CD4-positive, alpha-beta T cell treated with Interleukin-4 for 4 hours (primary cell): ENCODE results near the gene KCNMB2.

ENCODE experiments used
- DNase-seq: peaks from one replicate; pipeline ENCODE4 v3.0.0-alpha.2; 2020

KCNMB2 gene

GRCh38 chr3:178765472-178765871 lies 229.2 kb downstream of the KCNMB2 start:
- no peak for DNase-seq

GRCh38 chr3:178767581-178767980 lies 231.3 kb downstream of the KCNMB2 start:
- DNase-seq, result no peak

DNA sequence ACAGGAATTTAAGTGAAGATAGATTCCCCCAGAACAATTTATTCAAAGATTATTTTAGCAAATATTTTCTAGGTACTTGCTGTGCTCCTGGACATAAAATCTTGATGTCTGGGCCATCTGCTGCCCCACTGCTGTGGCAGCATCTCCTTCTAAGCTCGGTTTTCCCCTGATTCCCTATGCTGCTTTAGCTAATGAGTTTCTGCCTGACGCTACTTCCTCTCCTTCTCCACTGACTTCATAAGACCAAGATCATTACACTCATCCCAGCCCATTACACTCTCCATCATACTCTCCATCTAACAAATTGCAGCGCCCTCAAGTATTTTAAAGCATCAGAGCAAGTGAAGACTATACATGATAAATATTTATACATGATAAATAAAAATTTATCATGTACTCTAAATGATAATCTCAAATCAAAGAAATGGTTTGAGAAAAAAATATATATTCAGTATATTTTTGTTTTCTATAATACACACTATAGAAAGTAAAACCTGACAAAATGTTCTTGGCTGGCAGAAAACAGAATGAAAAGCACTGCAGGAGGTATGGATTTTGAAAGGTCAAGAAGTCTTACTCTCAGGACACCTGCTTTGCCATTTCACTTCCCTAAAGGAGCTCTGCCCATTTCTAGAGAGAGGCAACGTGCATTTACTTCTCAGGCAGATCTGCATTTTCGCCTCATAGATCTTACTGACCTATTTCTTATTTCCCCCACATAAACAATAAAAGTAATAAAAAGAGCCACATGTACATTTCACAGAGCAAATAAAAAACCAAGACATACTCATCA lies 232.0 kb downstream of the KCNMB2 start:
- DNase-seq, result no peak

DNA sequence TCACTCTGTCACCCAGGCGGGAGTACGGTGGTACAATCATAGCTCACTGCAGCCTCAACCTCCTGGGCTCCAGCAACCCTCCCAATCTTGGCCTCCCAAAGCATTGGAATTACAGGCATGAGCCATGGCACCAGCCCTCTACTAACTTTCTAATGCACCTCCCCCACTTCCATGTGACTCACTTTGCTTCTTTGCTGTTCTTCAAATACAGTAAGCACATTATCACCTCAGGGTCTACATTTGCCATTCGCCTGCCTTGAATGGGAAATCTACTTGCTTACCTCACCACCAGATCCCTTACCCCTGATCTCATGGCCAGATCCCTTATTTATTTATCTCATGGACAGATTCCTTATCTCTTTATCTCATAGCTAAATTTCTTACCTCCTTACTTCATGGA lies 235.3 kb downstream of the KCNMB2 start:
- no peak for DNase-seq

GRCh38 chr3:178772746-178773145 lies 236.5 kb downstream of the KCNMB2 start:
- DNase-seq, result no peak

- no peak for DNase-seq
Observed at GRCh38 chr3:178773358-178773757, 237.1 kb downstream of the KCNMB2 start.

GRCh38 chr3:178777718-178778411 lies 241.6 kb downstream of the KCNMB2 start:
- DNase-seq, result no peak

DNA sequence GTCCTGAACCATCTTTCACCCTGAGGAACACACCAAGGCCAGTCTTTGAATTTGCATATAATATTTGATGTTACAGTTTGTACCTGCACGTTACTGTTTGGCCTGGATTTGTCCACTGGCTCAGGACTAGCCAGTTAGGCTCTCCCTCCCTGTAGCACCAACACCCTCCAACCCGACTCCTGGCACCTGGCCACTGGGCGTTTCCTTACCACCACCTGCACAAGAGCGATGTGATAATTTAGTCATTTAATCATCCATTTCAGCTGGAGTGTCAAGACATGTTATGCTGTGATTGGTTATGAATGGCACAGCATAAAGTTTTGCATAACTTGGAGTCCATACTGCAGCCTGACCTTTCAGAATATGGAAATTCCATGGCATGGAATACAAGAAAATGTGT lies 242.4 kb downstream of the KCNMB2 start:
- no peak for DNase-seq

GRCh38 chr3:178785961-178786360 lies 249.7 kb downstream of the KCNMB2 start:
- no peak for DNase-seq

DNA sequence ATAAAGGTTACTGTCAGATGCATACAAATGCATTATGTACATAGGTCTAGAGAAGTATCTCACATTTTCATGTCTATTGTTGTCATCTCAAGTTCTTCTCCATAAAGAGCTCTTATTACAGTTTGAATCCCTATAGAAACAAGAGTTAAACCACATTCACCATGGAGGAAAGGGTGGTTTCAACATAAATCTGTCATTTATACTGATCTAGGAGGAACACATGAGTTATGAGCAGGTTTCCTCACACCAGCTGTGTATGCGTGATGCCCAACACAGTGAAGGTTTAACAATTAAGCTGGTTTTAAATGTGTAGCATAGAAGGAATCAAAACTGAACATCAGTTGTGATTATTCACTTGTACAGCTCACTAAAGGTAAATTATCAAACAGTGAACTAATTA lies 251.7 kb downstream of the KCNMB2 start:
- no peak for DNase-seq

DNA sequence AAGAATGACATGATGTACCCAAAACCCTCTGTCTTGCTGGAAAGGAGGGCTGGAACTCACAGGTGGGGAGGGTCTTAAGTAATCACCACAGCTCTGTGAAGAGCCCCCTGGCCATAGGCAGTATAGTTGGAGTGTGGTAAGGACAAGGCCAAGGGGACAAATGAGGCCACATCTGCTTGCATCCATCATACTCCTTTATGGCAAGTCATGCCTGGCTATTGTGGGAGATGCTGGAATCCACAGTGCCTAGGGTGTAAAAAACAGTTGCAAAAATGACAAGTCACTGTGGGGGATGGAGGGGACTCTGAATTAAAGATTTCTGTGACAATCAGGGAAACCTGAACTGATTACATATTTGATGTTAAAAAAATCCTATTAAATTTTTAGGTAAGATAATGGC lies 258.5 kb downstream of the KCNMB2 start:
- no peak for DNase-seq

DNA sequence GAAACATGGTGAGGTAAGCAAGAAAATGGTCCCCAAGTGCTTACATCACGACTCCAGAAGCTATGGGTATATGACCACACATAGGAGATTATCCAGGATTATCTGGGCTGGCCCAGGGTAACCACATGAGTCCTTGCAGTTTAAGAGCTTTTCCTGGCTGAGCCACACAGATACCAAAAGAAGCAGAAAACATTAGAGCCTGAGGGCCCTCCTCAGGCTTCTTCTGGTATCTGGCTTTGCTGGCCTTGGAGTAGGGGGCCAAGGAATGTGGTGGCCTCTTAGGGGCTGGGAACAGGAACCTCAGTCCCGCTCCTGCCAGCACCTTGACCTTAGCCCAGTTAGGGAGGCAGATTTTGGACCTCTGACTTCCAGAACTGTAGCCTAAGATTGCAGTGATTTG lies 259.1 kb downstream of the KCNMB2 start:
- no peak for DNase-seq

DNA sequence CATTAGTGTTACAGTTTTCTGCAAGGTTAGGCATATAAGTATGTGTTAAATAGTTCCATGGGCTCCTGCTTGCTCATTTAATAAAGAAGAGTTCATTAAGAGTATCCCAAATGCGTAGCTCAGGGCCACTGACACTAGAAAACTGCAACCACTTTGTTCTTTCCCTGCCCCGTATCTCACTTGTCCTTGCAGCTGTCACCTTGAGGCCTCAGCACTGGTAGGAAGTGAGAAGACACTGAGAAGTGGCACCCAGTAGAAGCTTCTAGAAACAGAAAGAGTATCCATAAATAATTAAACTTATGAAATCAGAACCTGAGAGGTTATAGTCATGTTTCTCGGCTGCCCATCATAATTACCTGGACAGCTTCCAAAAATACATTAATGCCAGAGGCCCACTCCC lies 266.0 kb downstream of the KCNMB2 start:
- DNase-seq, result no peak

DNA sequence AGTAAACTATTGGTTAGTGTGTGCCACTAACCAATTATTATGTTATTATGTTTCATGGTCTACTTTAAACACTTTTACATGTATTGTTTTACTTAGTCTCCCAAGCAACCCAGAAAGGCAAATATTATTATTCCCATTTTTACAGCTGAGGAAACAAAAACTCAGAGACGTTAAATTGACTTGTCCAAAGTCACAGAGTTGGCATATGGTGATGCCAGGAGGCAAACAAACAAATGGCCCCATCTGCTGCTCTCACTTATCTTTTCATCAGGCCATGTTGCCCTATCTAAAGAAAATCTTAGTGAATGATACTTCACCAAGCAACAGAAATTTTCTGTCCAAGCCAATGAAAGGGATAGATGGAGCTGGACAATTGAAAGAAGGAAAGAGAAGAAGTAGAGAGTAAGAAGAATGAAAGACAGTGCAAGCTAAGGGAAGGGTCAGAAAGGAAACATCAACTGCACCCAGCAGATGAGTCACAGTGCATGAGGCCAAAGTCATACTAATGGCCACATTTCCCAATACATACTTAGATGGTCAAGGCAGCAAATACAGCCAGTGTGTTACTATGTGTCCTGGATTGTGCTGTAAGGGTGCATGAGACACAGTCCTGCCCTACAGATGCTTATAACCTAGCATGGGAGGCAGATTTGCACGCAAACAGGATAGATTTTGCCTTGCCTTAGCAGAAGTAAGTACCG lies 266.9 kb downstream of the KCNMB2 start:
- no peak for DNase-seq

GRCh38 chr3:178804606-178805005 lies 268.4 kb downstream of the KCNMB2 start:
- no peak for DNase-seq

DNA sequence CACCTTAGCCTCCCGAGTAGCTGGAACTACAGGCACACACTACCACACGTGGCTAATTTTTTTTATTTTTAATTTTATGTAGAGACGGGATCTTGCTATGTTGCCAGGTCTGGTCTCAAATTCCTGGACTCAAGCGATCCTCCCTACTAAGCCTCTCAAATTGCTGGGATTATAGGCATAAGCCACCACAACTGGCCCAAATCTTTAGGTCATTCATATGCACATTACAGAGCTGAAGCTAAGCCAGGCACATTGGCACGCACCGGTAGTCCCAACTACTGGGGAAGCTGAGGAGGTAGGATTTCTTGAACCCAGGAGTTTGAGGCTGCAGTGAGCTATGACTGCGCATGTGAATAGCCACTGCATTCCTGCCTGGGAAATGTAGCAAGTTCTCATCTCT lies 269.5 kb downstream of the KCNMB2 start:
- no peak for DNase-seq

DNA sequence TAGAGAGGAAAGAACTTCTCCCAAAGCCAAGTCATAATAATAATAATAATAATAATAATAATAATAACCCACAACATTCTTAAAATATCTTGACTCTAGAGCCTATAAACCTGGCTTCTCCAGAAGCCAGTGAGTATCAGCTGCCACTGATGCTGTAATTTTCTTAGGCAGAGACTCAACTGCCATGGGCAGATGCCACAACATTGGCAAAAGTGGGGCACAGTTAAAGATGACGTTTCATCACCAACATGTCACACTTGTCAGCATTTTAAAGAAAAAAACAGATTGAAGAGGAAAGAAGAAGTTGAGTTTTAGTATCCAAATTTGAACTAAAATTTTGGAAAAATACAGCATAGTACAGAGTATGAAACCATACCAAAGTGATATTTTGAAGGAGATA lies 270.4 kb downstream of the KCNMB2 start:
- DNase-seq, result no peak

DNA sequence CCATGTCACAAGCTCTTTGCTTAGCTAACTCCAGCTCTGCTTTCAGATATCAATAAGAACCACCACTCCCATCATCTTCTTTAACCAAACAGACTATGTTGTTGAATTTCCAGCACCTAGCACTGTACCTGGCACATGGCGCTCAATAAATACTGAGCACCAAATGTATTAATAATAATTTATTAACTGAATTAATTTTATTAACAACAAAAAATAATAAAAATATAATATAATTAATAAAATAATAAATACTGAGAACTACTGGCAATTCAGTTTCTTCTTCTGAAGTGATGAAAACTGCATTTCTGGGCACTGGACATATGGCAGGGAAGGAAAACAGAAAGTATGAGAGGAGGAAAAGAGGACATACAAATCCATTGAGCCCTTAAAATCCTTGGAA lies 271.5 kb downstream of the KCNMB2 start:
- DNase-seq, result no peak

- no peak for DNase-seq
Observed at GRCh38 chr3:178808748-178809147, 272.5 kb downstream of the KCNMB2 start.

GRCh38 chr3:178810181-178810580 lies 273.9 kb downstream of the KCNMB2 start:
- no peak for DNase-seq

- no peak for DNase-seq
Observed at GRCh38 chr3:178822722-178823121, 286.5 kb downstream of the KCNMB2 start.

DNA sequence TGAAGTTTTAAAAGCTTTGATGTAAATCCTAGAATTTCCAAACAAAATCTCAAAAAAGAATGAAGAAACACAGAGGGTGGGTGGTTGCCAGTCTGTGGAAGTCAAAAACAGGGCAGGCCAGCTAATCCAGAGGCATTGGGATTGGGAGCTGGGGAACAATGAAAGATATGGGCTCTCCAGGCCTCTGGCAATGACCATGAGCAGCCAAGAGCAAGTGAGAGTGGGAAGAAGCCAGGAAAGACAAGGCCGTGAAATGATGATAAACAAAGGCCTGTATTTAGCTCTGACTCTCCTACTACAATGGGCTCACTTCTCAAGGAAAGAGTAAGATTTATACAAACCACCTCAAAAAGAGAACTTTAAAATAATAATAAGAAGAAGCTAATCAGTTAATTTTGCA lies 286.9 kb downstream of the KCNMB2 start:
- no peak for DNase-seq

- DNase-seq, result no peak
Observed at GRCh38 chr3:178823591-178824246, 287.5 kb downstream of the KCNMB2 start.
